HCT116 (cell line): ENCODE measurements around the gene TPD52L1. TPM values are rescaled to one million over a fixed set of nuclear protein-coding genes. Genes with fewer than 3 reads are reported as not detected.

ENCODE experiments used
- ATAC-seq: fragments of 200-7000 bp; cut with Tn5 transposase; 2 replicates; pipeline ENCODE4 v1.9.1; 2020; ENCODE audit warnings: mild to moderate bottlenecking, moderate library complexity
- BruUV-seq: library from RNA; stranded (reverse); fragments of 400-500 nt; replicated peaks from 2 replicates; lab custom pipeline; 2021; lab: Mats Ljungman, UMichigan
- CTCF ChIA-PET: fragments of 300-600 bp; sonication (Branson Sonifier 250); formaldehyde crosslinking; loops from one replicate; lab custom pipeline; 2021; ENCODE audit warnings: antibody characterized with exemption; lab: Charles Lee
- POLR2A ChIA-PET: fragments of 300-600, 350-600 bp; sonication (Branson Sonifier 250); formaldehyde crosslinking; loops from one replicate; lab custom pipeline; 2021; ENCODE audit warnings: antibody characterized with exemption; lab: Charles Lee
- RAD21 ChIA-PET, 2 experiments: fragments of 300-600 bp; sonication (Branson Sonifier 250); formaldehyde crosslinking; loops; one replicate each; lab custom pipeline; 2023; ENCODE audit warnings: low total read pairs in 2 of 2; ENCODE audit not compliant: uncharacterized antibody in 2 of 2, unreplicated experiment in 2 of 2, low non-redundant PET in 1 of 2; lab: Charles Lee
- DNase-seq: peaks from one replicate; pipeline ENCODE4 v3.0.0-alpha.2; 2010; ENCODE audit warnings: low read depth, low spot score
- H2AFZ ChIP-seq: fragments of 200-600 bp; shearing (Covaris generic), sonication (generic); 2 replicates; pipeline ENCODE4 v1.6.1; 2017; ENCODE audit warnings: low read depth, mixed run types, mixed read lengths, antibody characterized with exemption, low read length; ENCODE audit not compliant: poor library complexity, severe bottlenecking
- H3K27ac ChIP-seq: 2 replicates; pipeline ENCODE4 v1.5.1; 2012; ENCODE audit warnings: low read depth, low read length
- H3K27me3 ChIP-seq: fragments of 200-600 bp; sonication (generic); 2 replicates; pipeline ENCODE4 v1.6.1; 2016; ENCODE audit warnings: mixed run types, low read length, mixed read lengths; ENCODE audit not compliant: insufficient read depth
- H3K36me3 ChIP-seq, 2 experiments: fragments of 200-500 bp in 1 of 2; fragments of 200-600 bp in 1 of 2; sonication (Bioruptor generic) in 1 of 2; sonication (generic) in 1 of 2; 2 replicates each; pipeline versions ENCODE4 v1.5.1 to v1.6.1; 2014 to 2016; ENCODE audit warnings: low read length in 2 of 2, inconsistent platforms in 1 of 2, mixed read lengths in 1 of 2, mixed run types in 1 of 2; ENCODE audit not compliant: insufficient read depth in 2 of 2, control insufficient read depth in 1 of 2
- H3K4me1 ChIP-seq, 2 experiments: fragments of 200-600 bp in 1 of 2; sonication (generic) in 1 of 2; 2 replicates each; pipeline versions ENCODE4 v1.5.1 to v1.6.1; 2012 to 2017; ENCODE audit warnings: low read length in 2 of 2, inconsistent platforms in 1 of 2, mild to moderate bottlenecking in 1 of 2, mixed read lengths in 1 of 2, mixed run types in 1 of 2, moderate library complexity in 1 of 2; ENCODE audit not compliant: insufficient read depth in 2 of 2, control insufficient read depth in 1 of 2
- H3K4me2 ChIP-seq: fragments of 200-600 bp; sonication (generic); 2 replicates; pipeline ENCODE4 v1.6.1; 2017; ENCODE audit warnings: mixed run types, low read length, mixed read lengths
- H3K4me3 ChIP-seq, 2 experiments: fragments of 200-600 bp in 1 of 2; sonication (generic) in 1 of 2; replicated peaks in 1 of 2; 2 replicates each; pipeline ENCODE4 v1.5.1; 2011 to 2016; ENCODE audit warnings: low read length in 2 of 2, control low read depth in 1 of 2, low read depth in 1 of 2, mild to moderate bottlenecking in 1 of 2, mixed read lengths in 1 of 2, mixed run types in 1 of 2
- H3K79me2 ChIP-seq: fragments of 200-600 bp; sonication (generic); 2 replicates; pipeline ENCODE4 v1.6.1; 2017; ENCODE audit warnings: mild to moderate bottlenecking, mixed run types, low read length, moderate library complexity, mixed read lengths; ENCODE audit not compliant: insufficient read depth
- H3K9ac ChIP-seq: fragments of 200-600 bp; sonication (generic); 2 replicates; pipeline ENCODE4 v1.6.1; 2016; ENCODE audit warnings: low read length, mixed read lengths
- H3K9me2 ChIP-seq: fragments of 200-600 bp; sonication (generic), shearing (Covaris generic); 2 replicates; pipeline ENCODE4 v1.6.1; 2017; ENCODE audit warnings: mixed run types, mild to moderate bottlenecking, moderate library complexity; ENCODE audit not compliant: insufficient read depth
- H3K9me3 ChIP-seq, 2 experiments: fragments of 200-500 bp in 1 of 2; fragments of 200-600 bp in 1 of 2; sonication (Bioruptor generic) in 1 of 2; sonication (generic) in 1 of 2; 2 replicates each; pipeline ENCODE4 v1.6.1; 2014 to 2017; ENCODE audit warnings: low read length in 2 of 2, mixed read lengths in 2 of 2, inconsistent platforms in 1 of 2, low read depth in 1 of 2, mild to moderate bottlenecking in 1 of 2, mixed run types in 1 of 2, moderate library complexity in 1 of 2; ENCODE audit not compliant: control insufficient read depth in 1 of 2, insufficient read depth in 1 of 2
- H4K20me1 ChIP-seq: fragments of 200-600 bp; sonication (generic), shearing (Covaris generic); 2 replicates; pipeline ENCODE4 v1.6.1; 2017; ENCODE audit warnings: mixed run types, mild to moderate bottlenecking, moderate library complexity; ENCODE audit not compliant: insufficient read depth
- CEBPB ChIP-seq: IDR thresholded peaks from 2 replicates; pipeline ENCODE4 v1.6.1; 2012; ENCODE audit warnings: low read depth
- EGR1 ChIP-seq: IDR thresholded peaks from 2 replicates; pipeline ENCODE4 v1.6.1; 2012; ENCODE audit warnings: low read depth
- ELF1 ChIP-seq: IDR thresholded peaks from 2 replicates; pipeline ENCODE4 v1.6.1; 2012; ENCODE audit warnings: low read depth, borderline replicate concordance
- EZH2phosphoT487 ChIP-seq: fragments of 200-600 bp; IDR thresholded peaks from 2 replicates; pipeline ENCODE4 v1.6.1; 2018; ENCODE audit warnings: antibody characterized with exemption, borderline replicate concordance
- JUND ChIP-seq: IDR thresholded peaks from 2 replicates; pipeline ENCODE4 v1.6.1; 2012
- POLR2A ChIP-seq: IDR thresholded peaks from 2 replicates; pipeline ENCODE4 v1.7.0; 2011; ENCODE audit warnings: borderline replicate concordance; ENCODE audit not compliant: insufficient read depth, insufficient read length; ENCODE audit errors: extremely low read depth
- POLR2AphosphoS5 ChIP-seq: IDR thresholded peaks from 2 replicates; pipeline ENCODE4 v1.6.1; 2011; ENCODE audit warnings: mild to moderate bottlenecking, low read depth, low read length, moderate library complexity
- intact Hi-C: fragments of 100-400 bp; cut with micrococcal nuclease; formaldehyde crosslinking; loops from 2 replicates; pipeline ENCODE4 v1.10.0; 2022
- total RNA-seq: library from RNA; stranded (reverse); gene quantifications from one replicate; pipeline ENCODE4 v1.2.1, GENCODE V29; 2021; ENCODE audit not compliant: unreplicated experiment
- TF ChIP-seq, protein P1 (sequence below), 3 experiments: fragments of 200-600 bp in 1 of 3; sonication (generic) in 1 of 3; IDR thresholded peaks in 2 of 3; conservative IDR thresholded peaks in 1 of 3; 2 replicates each; pipeline ENCODE4 v1.5.1; 2012 to 2017; ENCODE audit warnings: low read depth in 2 of 3, low read length in 2 of 3, antibody characterized with exemption in 1 of 3, borderline replicate concordance in 1 of 3, control low read depth in 1 of 3, mild to moderate bottlenecking in 1 of 3, mixed read lengths in 1 of 3, mixed run types in 1 of 3, moderate library complexity in 1 of 3; ENCODE audit not compliant: insufficient read depth in 1 of 3
- TF ChIP-seq, protein P2 (sequence below): IDR thresholded peaks from 2 replicates; pipeline ENCODE4 v1.6.1; 2012

The TPD52L1 gene
- total RNA-seq, 1 experiment from 2014 or later = 64.1 TPM

DNA sequence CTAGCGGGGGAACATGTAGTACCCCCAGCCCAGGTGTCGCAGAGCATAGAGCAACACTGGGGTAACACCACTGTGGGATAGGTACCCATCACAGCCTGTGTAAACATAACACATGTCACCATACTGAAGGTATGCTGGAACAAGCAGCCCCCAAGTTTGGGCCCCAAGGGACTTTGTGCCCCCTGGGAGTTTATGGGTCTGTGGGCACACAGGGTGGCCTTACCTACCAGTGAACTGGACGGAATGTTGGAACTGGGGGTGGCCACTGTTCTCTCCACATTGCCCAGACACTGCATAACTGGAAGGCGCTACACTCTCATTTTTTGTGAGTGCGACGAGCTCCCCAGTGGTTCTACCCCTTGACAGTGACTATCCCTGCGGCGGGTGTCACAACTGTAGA, 119.7 kb downstream of the TPD52L1 start (continued):
- TF ChIP-seq EZH2phosphoT487 (no peak), CEBPB (no peak), POLR2AphosphoS5 (no peak), POLR2A (no peak), EGR1 (no peak)
- TF ChIP-seq, protein P1, sequence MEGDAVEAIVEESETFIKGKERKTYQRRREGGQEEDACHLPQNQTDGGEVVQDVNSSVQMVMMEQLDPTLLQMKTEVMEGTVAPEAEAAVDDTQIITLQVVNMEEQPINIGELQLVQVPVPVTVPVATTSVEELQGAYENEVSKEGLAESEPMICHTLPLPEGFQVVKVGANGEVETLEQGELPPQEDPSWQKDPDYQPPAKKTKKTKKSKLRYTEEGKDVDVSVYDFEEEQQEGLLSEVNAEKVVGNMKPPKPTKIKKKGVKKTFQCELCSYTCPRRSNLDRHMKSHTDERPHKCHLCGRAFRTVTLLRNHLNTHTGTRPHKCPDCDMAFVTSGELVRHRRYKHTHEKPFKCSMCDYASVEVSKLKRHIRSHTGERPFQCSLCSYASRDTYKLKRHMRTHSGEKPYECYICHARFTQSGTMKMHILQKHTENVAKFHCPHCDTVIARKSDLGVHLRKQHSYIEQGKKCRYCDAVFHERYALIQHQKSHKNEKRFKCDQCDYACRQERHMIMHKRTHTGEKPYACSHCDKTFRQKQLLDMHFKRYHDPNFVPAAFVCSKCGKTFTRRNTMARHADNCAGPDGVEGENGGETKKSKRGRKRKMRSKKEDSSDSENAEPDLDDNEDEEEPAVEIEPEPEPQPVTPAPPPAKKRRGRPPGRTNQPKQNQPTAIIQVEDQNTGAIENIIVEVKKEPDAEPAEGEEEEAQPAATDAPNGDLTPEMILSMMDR (IDR thresholded peaks at IDR 0.05 in 2 of 3, conservative IDR thresholded peaks at IDR 0.05 in 1 of 3; ENCODE audit: borderline replicate concordance in 1 of 3, insufficient read depth in 1 of 3, low read depth in 2 of 3, low read length in 2 of 3) = no peak
- TF ChIP-seq, protein P2, sequence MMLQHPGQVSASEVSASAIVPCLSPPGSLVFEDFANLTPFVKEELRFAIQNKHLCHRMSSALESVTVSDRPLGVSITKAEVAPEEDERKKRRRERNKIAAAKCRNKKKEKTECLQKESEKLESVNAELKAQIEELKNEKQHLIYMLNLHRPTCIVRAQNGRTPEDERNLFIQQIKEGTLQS = no peak

DNA sequence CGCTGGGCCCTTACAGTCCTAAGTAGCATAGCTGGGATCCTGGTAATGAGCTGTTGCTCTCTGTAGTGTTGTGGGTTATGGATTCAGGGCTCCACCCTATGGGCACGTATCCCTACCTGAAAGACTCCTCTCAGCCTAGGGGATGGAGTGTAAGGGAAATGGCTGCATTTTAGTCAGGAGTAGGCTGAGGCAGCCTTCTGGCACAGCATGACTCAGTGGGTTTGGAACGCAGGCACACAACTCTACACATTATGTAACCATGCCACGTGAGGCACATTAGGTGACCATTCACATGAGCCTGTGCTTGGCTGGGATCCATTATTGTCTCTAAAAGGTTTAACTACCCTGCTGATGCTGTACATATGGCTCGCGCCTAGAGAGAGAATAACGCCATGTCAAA, 120.4 kb downstream of the TPD52L1 start:
- H3K4me3 ChIP-seq = no peak overlapping the region
- H3K9me2 ChIP-seq = no peaks in the 10 kb centered on the region
- TF ChIP-seq JUND (peak; percentile 33; the same call in 1 of the 2 replicates), ELF1 (no peak)
- no peak overlapping the region for H3K27ac ChIP-seq
- H4K20me1 ChIP-seq = no peaks in the 10 kb centered on the region
- ATAC-seq (peak; percentile 55), DNase-seq (peak; percentile 10)
- intact Hi-C loops = no loop called here
- H2AFZ ChIP-seq = no peak overlapping the region
- no peaks in the 10 kb centered on the region for H3K9me3 ChIP-seq
- peaks cover 0 to 7% of the 10 kb centered on the region in 2 experiments; a peak in 1 of 4 replicates for H3K4me1 ChIP-seq
- H3K4me2 ChIP-seq = 0 out of 2 replicates have a peak overlapping the region, but pooled peaks have one; percentile 0
- peaks cover 8 to 16% of the 10 kb centered on the region in 2 experiments; a peak in 2 of 4 replicates for H3K36me3 ChIP-seq
- RAD21 ChIA-PET = no interaction called here
- H3K27me3 ChIP-seq = no peaks in the 10 kb centered on the region
- TSS peak; percentile 16 for BruUV-seq
- H3K9ac ChIP-seq = no peak overlapping the region
- CTCF ChIA-PET = no interaction called here
- peaks cover 10% of the 10 kb centered on the region for H3K79me2 ChIP-seq
- POLR2A ChIA-PET = interaction anchor here (1.2 kb wide), 1 partner anchor 72 kb away, joined by 3 read pairs; no protein-coding TSS in a partner anchor
